ENCODE data around the gene SKOR1.

SKOR1 gene, protein sequence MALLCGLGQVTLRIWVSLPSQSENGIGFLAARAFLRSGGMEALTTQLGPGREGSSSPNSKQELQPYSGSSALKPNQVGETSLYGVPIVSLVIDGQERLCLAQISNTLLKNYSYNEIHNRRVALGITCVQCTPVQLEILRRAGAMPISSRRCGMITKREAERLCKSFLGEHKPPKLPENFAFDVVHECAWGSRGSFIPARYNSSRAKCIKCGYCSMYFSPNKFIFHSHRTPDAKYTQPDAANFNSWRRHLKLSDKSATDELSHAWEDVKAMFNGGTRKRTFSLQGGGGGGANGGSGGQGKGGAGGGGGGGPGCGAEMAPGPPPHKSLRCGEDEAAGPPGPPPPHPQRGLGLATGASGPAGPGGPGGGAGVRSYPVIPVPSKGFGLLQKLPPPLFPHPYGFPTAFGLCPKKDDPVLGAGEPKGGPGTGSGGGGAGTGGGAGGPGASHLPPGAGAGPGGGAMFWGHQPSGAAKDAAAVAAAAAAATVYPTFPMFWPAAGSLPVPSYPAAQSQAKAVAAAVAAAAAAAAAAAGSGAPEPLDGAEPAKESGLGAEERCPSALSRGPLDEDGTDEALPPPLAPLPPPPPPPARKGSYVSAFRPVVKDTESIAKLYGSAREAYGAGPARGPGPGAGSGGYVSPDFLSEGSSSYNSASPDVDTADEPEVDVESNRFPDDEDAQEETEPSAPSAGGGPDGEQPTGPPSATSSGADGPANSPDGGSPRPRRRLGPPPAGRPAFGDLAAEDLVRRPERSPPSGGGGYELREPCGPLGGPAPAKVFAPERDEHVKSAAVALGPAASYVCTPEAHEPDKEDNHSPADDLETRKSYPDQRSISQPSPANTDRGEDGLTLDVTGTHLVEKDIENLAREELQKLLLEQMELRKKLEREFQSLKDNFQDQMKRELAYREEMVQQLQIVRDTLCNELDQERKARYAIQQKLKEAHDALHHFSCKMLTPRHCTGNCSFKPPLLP

GRCh38 chr15:67824976-67825880 lies at the start of gene SKOR1:
TSS of gene SKOR1 (plus strand) at chr15:67825509. CDS start at chr15:67825603, 94 bp downstream.
- DNase-seq, result peak; percentile 44 to 56

DNA sequence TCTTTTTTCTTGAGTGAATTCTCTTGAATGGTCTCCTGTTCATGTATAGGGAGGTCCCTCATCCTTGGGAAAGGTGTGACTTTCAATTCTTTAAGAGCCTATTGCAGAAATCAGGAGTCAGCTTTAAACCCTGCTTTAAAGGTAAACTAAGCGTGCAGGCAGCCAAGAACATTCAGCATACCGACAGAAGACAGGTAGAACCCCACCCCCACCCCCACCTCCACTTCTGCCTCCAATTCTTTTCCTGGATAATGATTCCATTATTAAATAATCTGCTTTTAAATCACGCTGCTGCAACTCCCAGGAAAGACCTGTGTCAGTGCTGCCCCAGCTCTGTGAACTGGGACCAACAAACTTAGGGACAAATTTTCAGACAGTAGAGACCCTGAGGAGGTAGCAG lies 49.3 kb upstream of the SKOR1 start:
- DNase-seq, result no peak

DNA sequence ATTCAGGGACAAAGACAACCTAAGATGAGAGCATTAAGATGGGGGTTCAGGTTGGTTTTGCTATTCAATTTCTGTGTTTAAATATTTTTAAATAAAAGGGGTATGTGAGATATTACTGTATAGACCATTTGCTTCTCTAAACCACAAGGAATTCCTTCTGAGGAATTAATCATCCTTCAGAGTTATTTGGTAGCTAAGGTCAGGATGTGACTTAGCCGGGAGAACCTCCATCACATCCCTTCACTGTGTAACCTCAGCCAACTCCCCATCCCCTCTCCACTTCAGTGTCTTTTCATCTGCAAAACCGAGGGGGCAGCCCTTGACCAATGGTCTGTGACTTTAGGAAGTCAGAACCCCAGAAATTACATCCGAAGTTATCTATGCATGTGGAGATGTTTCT lies 48.7 kb upstream of the SKOR1 start:
- DNase-seq, result no peak

- no peak for DNase-seq
Measured at GRCh38 chr15:67777071-67777470, 48.2 kb upstream of the SKOR1 start.

- DNase-seq, result no peak
Measured at GRCh38 chr15:67777773-67778172, 47.5 kb upstream of the SKOR1 start.

DNA sequence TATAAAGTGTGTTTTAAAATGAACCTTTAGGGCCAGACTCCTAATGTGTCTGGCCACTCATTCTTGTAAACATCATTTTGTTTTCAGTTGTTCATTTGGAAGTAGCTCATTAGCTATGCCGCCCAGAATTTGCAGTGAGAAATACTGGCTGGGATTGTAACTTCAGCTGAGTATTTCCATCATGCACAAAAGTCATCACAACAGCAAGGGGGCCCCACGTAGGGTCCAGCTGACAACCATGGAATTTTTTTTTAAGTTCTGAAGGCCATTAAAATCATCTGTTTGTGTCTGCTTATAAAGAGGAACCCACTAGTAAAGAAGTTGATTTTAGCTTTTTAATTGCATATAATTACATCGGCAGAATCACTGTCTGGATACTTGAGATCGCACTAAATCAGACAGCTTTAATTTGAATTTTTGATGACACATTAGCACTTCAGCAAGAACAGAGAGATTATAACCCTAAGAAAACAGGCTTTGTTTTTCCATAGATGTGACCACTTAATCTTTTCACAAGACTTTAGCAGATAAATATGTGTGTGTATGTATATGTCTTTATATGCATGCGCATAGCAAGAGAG lies 46.3 kb upstream of the SKOR1 start:
- no peak for DNase-seq

- DNase-seq, result no peak
Measured at GRCh38 chr15:67779549-67780111, 45.7 kb upstream of the SKOR1 start.

DNA sequence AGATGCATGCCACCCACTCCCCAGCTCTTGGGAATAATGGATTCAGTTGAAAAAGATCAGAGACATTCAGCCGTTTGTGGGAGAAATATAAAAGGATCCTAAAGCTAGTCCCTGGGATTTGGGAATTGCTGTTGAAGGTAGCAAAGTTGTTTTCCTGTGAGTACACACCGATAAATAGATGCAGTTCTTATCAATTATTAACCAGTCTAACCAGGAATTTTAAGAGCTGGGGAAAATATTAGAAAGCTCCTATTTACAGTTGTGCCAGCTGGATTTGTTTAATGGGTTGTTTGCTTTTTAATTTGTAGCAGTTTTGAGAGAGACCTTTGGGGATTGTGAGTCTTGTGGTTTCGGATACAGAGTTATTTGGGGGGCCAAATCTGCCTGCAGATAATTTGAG lies 44.2 kb upstream of the SKOR1 start:
- DNase-seq, result no peak

GRCh38 chr15:67781907-67782690 lies 43.2 kb upstream of the SKOR1 start:
- no peak for DNase-seq

DNA sequence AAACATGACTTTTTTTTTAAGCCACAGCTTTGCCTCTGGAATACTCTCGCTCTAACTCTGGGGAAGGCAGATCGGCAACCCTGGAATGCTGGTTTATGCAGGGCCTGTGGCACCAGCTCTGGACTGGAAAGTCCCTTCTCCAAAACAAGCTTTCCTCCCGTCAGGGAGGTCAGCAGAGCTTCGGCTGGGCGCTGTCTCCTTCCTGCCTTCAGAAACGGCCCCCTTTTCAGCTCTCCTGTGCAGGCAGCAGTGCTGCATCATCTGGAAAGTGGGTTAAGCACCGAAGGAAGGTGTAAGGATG lies 42.7 kb upstream of the SKOR1 start:
- no peak for DNase-seq

GRCh38 chr15:67783303-67783702 lies 42.0 kb upstream of the SKOR1 start:
- DNase-seq, result peak; percentile 40 to 55

GRCh38 chr15:67784090-67784781 lies 41.1 kb upstream of the SKOR1 start:
- DNase-seq, result no peak

DNA sequence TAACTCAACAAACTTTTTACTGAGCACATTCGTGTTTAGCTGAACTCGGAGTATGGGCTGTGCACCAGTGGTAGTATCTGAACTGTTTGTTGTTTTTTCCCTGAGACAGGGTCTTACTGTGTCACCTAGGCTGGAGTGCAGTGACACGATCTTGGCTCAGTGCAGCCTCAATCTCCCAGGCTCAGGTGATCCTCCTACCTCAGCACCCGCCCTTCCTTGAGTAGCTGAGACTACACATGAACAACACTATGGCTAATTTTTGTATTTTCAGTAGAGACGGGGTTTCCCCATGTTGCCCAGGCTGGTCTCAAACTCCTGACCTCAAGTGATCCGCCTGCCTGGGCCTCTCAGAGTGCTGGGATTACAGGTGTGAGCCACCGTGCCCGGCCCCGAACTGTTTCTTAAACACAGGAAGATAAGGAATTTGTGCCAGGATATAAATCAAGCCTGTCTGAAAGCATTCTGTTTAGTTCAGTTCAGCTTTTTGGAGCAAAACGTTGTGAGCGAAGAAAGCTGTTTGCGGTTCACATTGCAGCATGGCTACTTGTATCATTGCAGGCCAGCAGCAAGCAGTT lies 40.4 kb upstream of the SKOR1 start:
- no peak for DNase-seq

DNA sequence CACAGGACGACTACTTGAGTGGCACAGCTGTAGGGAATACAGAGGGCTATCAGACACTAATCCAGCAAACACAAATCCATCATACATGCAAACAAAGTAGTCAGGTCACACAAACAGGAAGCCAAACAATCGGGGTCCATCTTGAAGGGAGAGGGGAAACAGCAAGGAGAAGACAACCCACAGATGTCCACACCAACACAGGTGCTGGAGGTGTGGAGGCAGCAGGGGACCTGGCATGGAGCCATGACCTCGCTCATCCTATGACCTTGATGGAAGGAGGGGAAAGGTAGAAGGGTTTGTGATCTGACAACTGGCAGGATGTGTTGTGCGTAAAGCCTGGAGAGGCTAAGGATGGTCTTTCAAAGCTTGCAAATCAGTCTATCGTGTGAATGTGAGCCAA lies 39.9 kb upstream of the SKOR1 start:
- no peak for DNase-seq

GRCh38 chr15:67786646-67787045 lies 38.7 kb upstream of the SKOR1 start:
- no peak for DNase-seq

- DNase-seq, result no peak
Measured at GRCh38 chr15:67788986-67789385, 36.3 kb upstream of the SKOR1 start.

- DNase-seq, result no peak
Measured at GRCh38 chr15:67790610-67791319, 34.5 kb upstream of the SKOR1 start.

DNA sequence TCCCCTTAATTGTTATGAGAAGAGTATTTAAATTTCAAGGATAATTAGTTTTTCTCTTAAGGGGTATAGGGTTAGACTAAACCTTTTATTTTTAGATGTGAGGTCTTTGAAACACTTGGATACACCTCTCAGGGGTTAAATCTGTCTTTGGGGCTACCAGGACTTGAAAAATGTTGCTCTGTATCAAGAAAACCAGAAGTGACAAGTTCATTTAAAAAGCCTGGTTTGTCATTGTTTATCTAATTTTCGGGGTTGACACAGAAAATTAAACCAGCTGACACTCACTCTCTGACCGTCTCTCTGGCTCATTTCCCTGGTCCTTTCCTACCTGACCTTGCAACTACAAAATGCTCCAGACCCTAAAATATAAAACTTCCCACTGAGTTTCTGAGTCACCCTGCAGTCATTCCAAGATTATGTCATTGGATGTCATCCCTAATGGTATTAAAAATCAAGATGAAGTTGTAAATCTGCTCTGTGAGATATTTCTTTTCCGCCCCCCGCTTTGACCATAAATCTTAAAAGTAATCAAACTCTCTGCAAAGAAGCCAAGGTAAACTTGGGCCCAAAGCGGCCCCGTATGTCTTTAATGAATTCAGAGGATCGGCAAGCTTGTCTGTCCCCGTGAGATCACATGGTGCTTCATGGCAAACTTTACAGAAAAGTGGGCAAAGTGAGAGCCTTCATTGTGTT lies 32.9 kb upstream of the SKOR1 start:
- no peak for DNase-seq
